DMS153 (cell line): ENCODE data around the gene CEP19.
"Not testable (repeated sequence)": the region's sequence is repeated elsewhere in the genome, so short reads cannot be mapped to it uniquely, and the experiment has no call there.

Experiments used
- DNase-seq: peaks from one replicate; lab custom pipeline; 2025; lab: John Stamatoyannopoulos, UW

Gene CEP19

DNA sequence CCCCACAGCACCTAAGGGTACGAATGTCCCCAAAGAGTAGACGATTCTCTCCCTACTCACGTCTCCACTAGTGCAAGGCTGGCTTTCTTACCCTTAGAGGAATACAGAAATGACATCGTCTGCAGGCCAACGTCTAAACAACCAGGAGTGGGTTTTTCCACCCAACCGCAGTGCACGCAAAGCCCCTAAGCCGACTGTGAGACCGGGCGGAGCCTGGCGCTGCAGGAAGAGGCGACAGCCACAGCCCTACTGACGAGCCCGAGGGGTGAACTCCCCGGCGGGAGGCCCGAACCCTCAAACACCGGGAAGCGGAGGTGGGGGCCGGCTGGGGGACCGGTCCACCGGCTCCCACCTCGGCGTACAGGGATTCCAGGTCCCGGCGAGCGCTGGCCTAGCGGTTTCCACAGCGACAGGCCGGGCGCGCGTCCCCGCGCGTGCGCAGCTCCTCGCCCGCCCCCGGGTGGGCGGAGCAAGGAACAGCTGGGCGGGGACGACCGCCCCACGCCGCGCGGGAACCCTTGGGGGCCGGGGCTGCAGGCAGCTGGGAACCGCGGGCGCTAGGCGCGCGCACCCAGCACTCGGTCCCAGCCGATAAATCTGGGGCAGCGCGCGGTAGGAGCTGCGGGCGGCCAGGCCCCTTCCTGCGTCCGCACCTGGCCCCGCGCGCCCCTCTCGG, at the start of gene CEP19, which contains the start of gene PIGX:
Gene CEP19, minus strand, starts transcription at position 413 of the 676 bp plus-strand sequence. CDS start 3,593 bp downstream, outside the sequence.
Gene PIGX, plus strand, starts transcription at position 540 of the 676 bp plus-strand sequence.
- peak; percentile 77 for DNase-seq

DNA sequence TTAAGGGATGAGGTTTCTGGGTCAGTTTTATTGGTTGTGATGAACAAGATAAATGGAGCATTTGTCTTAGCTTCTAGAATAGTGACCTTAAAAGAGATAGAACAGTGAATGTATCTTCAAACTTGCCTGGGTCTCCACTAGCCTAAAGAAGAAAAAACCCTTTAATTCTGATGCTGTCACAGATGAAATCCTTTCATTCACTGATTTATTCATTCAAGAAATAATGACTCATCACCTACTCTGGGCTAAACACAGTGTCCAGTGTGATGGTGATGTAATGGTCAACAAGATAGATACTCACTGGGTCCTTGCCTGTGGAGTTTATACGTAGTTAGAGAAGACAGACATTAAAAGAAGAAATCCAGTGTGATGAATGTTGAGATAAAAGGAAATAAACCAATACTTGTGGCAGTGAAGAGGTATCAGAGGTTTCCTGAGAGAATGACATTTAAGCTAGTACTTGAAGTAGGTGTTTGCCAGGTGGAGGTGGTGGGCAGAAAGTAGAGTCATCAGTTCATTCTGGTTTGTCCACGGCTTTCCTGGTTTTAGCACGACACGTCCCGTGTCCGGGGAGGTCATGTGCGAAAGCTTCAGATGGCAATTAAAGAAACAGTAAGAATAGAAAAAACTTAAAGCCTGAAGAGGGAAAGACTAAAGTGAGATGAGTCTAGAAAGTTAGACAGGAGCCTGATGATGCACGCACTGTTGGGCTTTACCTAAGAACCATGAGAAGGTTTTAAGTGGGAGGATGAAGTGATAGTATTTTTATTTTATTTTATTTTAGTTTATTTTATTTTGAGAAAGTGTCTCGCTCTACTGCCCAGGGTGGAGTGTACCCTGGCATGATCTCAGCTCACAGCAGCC, 46.1 kb upstream of the CEP19 start:
- no peak for DNase-seq

DNA sequence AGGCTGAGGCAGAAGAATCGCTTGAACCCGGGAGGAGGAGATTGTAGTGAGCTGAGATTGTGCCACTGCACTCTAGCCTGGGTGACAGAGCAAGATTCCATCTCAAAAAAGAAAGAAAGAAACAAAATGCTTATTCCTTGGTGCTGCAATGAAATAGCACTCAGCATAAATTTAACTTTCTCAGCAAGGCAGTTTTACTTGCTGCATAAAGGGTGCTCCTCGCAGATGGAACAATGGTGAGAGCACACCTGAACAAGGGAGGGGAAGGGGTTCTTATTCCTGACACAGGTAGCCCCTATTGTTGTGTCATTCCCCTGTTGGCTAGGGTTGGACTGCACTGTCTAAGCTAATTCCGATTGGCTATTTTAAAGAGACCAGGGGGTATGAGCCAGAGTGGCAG, 44.7 kb upstream of the CEP19 start:
- DNase-seq, result no peak

GRCh38 chr3:196754091-196754981, 42.3 kb upstream of the CEP19 start:
- DNase-seq, result no peak

- no peak for DNase-seq
Observed at GRCh38 chr3:196753201-196753600, 41.2 kb upstream of the CEP19 start.

GRCh38 chr3:196749125-196749524, 37.1 kb upstream of the CEP19 start:
- no peak for DNase-seq

GRCh38 chr3:196743569-196743968, 31.5 kb upstream of the CEP19 start:
- not testable (repeated sequence) for DNase-seq

GRCh38 chr3:196741249-196741889, 29.3 kb upstream of the CEP19 start:
- no peak for DNase-seq

DNA sequence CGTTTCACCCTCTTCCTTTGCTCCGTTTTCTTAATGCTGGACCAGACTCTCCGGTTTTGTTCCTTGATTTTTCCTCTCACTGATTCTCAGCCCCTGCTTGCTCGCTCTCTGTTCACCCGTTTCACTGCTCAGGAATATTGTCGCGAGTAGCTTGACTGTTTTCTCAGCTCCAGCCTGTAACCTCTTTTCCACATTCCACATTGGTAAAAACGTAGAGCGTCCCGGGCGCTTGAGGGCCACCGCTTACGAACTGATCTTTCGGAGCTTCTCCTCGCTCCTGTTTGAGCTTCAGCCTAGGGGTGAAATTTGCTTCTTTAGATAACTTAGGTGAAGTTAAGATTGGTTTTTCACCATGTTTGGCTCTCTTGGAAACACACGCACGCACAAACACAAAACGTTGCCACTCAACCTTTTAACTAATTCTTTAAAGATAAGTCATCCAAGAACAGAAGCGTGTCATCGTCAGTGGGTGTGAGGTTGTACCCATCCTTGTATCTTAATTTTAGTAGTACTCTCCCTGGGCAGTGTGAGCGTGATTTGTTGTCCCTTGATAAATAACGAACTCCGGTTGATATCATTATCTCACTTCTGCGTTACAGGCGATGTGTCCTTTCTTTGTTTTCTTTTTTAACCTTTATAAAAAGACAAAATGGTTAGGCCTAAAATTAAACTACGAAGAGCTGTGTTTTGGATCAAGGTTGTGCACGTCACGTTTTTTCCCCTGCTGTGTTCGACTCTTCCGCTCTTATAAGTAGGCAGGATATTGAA, 28.6 kb upstream of the CEP19 start:
- DNase-seq, result no peak

GRCh38 chr3:196739671-196740480, 27.8 kb upstream of the CEP19 start, which contains the start of gene PAK2:
PAK2 (plus strand) TSS chr3:196739857; CDS start chr3:196782647, 42,790 bp downstream.
- peak; percentile 56 for DNase-seq

- DNase-seq, result no peak
Observed at GRCh38 chr3:196737655-196738054, 25.6 kb upstream of the CEP19 start.

DNA sequence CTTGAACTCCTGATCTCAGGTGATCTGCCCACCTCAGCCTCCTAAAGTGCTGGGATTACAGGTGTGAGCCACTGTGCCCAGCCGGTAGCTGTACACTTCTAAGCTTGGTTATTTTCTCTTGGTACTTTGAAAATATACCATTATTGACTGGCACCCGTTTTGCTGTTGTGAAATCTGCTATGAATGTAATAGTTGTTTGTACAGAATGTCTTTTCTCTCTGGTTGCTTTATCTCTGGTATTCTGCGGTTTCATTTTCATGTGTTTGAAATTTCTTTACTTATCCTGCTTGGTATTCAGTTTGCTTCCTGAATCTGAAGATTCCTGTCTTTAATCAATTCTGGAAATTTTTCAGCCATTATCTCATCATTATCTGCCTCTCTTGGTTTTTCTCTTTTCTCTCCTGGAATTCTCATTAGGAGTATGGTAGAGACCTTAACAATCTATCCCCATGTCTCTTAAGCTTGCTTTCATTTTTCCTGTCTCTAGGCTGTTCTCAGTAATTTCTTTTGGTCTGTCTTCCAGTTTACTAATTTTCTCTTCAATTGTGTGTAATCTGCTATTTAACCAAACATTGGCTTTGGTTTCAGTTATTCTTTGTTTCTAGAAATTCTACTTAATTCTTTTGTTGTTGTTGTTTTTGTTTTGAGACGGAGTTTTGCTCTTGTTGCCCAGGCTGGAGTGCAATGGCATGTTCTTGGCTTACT, 24.8 kb upstream of the CEP19 start:
- DNase-seq, result no peak

DNA sequence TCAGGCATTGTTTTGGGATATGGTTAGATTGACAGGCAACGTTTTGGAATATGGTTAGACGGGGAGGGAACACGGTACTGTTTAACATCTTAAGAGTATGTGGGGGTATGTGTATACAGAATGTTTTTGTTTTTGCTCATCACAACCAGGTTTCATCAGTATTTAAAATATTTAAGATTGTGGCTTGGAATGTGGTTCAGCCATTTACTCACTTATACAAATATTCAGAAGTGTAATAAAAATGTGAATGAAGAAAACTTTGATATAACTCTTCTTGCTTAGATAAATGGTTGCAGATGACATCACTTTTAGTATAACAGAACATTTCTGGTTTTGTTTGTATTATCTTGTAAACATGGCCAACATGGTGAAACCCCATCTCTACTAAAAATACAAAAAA, 23.7 kb upstream of the CEP19 start:
- no peak for DNase-seq

GRCh38 chr3:196726788-196727675, 15.0 kb upstream of the CEP19 start:
- no peak for DNase-seq

DNA sequence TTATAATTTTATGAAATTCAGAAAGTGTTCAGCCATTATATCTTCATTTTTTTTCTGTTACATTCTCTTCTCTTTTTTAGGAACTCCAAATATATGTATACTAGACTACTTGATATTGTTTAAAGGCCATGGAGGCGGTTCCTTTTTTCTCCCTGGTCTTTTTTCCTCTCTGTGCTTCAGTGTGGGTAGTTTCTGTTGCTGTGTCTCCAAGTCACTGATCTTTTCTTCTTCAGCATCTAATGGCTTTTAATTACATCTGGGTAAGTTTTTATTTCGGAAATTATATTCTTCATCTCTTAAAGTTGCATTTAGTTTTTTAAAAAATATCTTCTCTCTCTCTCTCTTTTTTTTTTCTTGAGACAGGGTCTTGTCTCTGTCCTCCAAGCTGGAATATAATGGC, 9.0 kb upstream of the CEP19 start:
- no peak for DNase-seq

DNA sequence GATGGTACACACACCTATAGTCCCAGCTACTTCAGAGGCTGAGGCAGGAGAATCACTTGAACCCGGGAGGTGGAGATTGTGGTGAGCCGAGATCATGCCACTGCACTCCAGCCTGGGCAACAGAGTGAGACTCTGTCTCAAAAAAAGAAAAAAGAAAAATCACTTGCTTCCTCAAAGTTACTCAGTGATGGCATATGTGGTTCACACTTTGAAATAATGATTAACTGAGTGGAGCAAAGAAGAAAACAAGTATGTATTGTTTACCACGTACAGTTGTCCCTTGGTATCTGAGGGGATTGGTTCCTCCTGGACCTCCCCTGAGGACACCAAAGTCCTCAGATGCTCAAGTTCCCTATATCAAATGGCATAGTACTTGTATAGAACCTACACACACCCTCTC, 5.1 kb upstream of the CEP19 start:
- not testable (repeated sequence) for DNase-seq

DNA sequence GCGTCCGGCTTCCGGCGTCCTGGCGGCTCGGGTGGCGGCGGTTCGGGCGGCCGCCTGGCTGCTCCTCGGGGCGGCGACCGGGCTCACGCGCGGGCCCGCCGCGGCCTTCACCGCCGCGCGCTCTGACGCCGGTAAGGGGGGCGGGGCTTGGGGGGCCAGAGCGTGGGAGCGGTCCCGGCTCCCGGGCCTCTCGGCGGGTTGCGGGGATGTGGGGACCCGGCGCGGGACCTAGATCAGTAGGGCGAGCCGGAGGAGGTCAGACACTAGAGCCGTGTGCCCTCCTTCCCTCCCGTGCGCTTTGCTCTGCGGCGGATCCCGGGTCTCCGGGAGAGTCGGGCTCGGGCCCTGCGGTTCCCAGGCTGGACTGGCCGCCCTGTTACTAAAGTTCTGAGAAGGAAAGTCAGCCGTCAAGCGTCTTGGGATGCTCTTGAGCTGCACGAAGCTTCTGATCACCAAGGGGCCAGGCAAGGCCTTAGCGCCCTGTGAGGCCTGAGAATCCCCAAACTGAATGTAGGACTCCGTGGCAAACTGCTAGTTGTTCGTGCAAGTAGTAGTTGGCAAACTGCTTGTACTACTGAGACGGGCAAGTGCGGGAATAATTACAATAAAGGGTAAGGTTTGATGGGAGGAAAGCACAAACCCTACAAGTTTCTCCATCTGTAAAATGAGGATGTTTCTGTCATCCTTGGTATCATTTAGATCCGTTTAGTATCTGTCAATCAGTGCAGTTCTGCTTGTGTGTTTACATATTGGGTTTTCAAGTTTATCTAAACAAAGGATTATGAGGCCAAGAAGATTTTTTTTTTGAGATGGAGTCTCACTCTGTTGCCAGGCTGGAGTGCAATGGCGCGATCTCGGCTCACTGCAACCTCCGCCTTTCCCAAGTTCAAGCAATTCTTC, 714 bp upstream of the CEP19 start:
- peak; percentile 39 for DNase-seq
